Hepatic stellate cell (primary cell): ENCODE results near the gene DNAI1.

Source experiments
- DNase-seq: peaks from one replicate; pipeline ENCODE4 v3.0.0; 2011; ENCODE audit warnings: low spot score

Gene DNAI1

DNA sequence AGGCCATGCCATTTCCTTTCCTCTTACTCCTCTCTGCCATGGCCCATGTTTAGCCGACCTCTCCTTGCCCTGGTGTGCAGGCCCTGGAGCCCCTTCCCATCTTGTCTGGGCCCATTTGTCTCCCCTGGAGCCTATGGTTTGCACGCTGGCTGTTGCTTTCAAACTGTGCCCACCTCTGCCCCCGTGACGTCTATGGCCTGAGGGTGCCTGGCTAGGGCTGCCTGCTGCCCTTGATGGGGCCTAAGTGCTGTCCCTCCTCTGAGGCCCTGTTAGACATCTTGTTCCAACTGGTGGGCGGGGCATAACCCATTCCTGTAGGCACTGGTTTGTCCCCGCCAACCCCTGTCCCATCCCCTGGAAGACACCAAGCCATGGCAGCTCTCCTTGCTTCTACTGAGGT lies 86.9 kb downstream of the DNAI1 start:
- DNase-seq, result no peak

DNA sequence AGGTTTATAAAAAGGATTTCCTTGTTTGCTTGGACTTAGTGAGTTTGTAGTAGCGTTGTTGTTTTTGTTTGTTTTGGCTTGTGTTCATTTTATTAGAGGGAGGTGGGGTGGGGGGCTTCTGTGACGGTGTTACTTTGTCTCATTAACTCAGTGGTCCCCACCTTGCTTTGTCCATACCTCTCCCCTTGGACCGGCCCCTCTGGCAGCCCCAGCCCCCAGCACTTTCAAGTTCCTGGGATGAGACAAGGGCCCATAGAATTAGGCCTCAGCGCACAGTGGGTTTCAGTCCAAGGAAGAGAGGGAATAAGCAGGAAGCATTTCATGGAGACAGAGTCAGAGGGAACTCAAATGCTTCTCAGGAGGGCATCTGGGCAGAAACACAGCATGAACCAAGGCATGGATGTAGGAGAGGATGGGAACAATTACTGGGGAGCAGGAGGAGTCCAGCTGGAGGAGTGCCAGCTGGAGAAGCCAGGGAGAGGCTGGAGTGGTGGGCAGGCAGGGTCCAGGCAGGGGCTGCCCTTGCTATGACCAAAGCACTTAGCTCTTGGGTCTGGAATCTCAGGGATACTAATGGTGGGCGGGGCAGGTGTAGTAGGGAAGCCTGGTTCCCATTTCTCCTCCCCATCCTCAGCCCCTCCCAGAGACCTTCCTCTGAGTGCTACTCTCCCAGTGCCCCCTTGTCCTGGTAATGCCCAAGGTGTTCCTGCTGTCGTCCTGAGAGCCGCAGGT lies 87.7 kb downstream of the DNAI1 start:
- no peak for DNase-seq

DNA sequence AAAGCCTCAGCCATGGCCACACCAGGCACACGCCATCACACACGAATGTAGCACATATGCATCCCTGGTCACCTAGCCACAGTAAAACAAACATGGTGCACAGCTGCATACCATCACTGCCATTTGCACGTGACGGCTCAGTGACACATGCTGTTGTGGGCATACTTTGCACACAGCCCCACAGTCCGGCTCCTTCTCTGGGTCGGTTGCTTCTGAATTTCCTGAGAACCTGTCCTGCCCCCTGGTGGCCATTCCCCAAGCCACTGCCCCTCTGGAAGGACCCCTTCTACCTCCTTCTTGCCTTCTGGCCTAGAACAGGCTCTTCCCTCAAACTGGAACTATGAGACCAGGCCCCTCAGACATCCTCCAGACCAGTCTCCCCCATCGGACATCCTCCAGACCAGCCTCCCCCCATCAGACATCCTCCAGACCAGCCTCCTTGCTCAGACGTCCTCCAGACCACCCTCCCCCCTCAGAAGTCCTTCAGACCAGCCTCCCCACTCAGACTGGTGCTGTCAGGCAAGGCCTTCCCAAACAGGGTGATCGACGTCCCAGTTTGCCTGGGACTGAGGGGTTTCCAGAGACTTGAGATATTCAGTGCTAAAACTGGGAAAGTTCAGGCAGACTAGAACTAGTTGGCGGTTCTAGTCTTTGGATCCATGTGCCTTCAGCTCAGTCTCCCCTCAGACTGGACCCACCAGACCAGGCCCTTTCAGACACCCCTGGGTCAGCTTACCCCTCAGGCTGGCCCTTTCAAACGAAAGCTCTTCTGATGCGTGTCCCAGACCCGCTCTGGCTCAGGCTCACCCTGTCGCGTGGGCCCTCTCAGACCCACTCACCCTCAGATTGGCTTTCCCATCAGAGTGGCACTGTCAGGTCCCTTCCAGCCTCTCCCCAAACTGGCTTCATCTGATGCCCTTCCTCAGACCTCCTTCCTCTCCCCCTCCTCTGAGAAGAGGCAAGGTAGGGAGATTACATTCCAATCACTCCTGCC lies 88.5 kb downstream of the DNAI1 start:
- DNase-seq, result peak; percentile 75

DNA sequence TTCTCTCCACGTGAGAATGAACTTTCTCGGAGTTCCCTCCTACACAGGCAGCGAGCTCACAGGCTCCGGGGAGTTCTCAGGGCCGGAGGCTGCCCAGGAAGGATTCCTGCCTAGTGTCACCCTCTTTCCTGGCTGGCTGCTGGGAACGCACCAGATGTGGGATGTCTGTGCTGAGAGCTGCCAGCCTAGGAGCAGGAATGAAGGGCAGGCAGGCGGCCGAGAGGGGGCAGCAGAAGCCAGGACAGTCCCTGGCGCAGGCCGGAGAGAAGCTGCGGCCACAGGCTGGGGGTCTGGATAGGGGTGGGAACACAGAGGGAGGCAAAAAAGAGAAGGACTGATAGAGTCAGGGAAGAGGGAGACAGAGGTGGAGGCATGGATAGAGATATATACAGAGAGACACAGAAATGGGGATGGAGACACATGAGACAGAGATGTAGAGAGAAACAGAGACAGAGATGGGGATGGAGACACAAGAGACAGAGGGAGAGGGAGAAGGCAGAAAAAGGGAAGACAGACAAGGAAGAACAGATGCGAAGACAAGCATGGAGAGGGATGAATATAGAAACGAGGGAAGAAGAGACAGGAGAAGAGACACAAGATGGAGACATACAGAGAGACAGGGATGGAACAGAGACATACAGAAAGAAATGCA lies 89.5 kb downstream of the DNAI1 start:
- DNase-seq, result peak; percentile 83

DNA sequence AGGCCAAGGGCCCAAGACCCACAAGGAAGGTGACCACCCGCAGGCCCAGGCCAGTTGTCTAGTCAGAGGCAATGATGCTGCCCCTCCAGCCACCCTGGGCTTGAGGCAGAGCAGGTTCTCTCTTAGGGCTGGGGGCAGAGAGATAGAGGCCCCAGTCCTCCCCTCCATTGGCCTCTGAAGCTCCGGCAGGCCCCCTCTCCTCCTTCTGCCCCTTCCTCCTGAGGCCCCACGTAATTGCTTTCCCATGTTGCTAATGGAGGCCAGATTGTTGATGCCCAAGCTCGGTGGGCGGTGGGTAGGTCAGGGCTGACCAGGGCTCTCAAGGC lies 90.8 kb downstream of the DNAI1 start:
- no peak for DNase-seq

DNA sequence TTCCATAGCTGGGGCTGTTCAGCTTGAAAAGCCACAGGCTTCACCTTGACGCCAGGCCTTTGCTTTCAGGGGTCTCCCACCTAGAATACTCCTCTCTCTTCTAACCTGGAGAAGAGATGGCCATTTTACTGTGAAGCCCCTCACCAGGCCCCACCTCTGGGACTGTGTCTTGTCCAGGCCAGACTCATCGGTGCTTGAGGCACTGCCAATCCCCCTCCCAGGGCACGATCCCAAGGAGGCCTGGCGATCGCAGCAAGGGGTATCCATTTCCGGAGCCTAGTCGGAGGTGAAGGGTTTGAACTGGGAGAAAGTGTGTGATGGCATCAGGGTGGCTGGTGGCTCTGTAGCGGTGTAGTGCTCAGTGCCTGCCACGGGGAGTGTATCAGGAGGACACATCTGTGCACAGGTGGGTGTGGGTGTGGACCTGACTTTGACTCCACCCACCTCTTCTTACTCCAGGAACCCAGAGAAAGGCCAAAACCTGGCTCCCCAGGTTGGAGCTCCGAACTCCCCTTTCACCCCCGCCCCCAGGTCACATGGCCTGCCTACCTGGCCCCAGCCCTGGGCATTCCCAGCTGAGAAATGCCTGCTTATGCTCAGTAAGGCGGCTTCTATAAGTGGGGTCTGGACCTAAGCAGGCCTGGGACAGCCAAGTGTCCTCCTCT lies 91.5 kb downstream of the DNAI1 start:
- DNase-seq, result no peak

DNA sequence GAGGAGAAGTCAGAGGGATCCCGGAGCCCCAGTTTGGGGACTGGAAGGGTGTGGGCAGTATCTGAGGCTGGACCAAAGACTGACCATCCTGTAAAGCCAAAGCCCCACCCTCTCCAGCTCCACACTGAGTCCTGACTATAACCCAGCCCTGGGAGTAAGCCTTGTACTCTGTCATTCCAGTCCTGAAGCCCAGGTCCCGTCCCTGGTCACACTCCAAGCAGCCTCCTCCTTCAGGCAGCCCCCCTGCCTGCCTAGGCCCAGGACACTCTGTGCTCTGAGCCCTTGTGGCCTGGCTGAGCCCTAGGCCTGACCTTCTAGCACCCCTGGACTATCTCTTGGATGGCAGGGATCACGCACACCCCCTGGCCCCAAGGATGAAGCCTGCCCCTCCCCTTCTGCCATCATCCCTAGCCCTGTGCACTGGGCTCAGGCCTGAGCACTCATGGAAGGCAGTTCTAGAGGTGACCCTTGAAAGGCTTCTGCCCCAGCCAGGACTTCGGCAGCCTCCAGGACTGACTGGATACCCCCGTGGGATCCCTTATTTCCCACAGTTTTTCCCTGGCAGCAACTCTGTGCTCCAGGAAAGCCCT lies 92.2 kb downstream of the DNAI1 start:
- no peak for DNase-seq

DNA sequence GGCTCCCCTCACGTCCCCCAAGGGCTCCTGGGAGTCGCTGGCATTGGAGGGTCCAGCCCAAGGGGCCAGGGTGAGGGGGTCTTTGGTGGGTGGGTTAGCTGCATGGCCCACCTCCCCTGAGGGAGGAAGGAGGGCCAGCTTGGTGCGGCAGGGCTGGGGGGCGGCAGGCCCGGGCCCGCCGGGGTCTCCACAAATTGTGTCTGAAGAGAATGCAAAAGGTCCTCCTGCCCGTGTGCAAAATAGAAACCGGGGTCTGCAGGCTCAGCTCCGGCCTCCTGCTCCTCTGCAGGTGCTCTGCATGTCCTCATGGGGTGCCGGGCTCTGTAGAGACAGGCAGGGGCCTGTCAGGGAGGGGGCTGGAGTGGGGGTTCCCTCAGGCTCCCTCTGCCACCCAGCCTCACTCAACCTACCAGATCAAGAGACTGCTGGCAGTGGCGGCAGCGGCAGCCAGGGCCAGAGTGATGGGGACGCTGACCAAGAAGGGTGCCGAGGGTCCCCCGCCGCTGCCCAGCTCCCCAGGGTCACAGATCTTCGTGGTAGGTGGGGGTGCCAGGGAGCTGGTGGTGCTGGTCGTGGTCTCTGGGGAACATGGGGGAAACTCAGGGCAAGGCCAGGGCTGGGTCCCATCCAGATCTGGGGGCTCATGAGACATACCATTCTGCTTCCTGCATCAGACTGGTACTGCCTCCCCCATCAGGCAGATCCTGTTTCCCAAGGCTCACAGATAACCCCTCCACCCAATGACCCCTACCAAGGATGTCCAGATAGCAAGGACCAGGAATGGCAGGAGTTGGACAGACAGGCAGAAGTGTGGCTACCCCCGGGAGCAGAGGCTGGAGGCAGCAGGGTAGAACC lies 93.4 kb downstream of the DNAI1 start:
- no peak for DNase-seq

DNA sequence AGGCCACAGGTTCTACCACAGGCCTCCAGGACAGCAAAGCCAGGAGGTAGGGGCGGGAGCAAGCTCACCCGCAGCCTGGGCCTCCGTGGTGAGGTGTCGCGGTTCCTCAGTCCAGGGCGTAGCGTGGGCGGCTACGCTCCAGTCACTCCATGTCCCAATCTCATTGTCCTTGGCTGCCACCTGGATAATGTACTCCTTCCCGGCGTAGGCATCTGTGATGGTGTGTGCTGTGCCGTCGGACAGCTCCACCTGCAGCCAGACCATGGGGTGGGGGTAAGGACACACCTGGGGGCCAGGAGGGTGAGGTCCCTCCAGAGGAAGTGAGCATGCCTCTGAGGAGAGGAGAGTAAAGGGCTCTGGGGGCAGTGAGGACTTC lies 94.0 kb downstream of the DNAI1 start:
- DNase-seq, result no peak

DNA sequence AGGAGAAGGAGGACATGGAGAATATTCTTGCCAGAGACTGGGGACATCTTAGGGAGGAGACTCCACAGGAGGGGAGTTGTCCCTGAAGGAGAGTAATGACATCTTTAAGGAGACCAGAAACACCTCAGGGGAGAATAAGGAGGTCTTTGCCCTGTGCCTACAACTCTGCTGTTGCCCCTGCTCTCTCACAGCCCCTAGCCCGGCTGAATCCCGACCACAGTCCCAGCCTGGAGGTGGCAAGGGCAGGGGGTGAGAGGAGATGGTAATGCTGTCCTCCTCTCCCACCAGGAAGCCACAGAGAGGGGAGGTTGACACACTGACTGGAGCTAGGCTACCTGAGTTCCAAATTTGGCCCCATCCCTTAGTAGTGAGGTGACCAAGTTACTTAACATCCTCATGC lies 94.4 kb downstream of the DNAI1 start:
- no peak for DNase-seq

DNA sequence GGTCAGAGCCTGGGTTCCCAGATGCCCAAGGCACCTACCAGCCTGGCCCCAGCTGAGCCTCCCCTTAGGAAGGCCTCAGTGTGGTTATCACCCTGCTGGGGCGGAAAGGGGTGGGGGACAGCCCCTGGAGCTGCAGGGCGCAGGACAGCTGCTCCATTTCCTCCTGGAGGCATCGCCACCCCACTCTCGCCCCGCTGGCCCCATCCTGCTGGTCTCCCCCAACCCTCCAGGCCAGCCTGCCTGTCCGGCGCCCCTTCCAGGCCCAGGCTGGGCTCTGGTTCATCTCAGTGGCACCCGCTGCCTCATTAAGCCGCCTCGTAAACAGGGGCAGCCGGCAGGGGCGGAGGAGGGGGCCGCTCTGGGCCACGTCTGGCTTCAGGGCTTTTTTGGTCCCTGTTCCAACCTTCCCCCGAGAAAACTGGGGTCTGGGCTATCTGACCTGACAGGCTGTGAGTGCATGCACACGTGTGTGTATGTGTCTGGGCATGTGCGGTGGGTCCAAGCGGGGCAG lies 95.0 kb downstream of the DNAI1 start:
- DNase-seq, result no peak

DNA sequence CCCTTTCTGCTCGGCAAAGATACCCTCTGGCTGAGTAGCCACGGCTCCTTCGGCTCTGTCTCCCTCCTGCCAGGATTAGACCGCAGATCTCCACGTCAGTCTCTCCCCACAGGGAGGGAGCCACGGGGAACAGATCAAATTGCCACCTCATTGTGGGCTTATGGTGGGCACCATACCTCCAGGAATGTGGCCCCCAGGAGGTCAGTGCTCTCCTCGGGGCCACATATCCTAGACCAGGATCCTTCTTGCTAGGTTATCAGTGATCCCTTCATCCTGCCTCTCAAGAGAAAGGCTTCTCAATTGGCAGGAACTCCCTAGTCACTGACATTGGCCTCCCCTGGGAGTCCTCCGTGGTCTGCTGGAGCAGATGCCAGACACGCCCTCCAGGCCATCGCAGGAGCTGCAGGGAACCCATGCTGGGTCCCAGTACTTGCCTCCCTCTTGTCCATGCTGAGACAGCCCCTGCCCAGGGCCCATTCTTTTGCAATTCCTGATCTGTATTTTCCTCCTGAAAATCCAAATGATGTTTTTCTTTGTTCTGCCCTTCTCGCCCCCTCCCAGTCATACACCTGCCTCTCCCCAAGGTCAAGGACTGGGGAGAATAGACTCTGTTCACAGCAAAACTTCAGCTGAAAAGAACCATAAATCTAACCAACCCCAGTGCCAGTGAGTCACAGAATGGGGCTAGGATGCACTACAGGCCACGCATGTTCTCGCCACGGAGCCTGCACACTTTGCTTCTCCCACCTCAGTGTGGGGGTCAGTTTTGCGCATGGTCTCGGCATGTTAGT lies 95.8 kb downstream of the DNAI1 start:
- DNase-seq, result peak; percentile 61

DNA sequence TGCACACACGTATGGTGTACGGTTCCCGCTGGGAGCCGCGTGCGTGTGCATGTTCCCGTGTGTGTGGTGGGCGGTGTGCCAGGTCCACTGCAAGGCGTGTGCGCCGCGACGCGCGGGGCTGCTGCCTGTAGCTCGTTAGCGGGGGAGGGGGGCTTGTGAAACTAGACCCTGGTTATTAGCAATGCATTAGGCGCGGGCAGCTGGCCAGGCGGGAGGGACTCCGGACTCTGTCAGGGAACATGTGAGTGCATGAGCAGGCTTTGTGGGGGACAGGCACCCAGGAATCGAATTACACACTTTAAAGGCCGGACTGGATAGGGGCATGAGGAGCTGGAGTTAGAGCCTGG lies 96.4 kb downstream of the DNAI1 start:
- no peak for DNase-seq

DNA sequence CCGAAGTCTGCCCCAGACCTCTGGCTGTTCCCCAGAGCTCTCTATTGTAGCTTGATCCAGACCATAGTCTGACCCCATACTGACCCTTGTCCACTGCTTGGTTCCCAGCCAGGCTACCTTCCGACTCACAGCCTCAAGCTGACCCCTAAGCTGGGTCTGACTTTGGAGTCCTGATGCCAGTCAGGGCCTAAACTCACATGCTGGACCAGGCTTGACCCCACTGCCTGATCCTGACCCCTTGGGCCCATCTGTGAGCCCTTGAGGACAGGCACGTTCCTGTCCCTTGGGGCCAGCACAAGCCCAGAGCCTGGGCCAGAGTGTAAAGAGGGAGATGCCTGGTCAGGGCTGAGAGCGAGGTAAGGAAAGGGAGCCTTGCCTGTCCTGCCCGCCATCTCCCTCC lies 96.9 kb downstream of the DNAI1 start:
- no peak for DNase-seq

DNA sequence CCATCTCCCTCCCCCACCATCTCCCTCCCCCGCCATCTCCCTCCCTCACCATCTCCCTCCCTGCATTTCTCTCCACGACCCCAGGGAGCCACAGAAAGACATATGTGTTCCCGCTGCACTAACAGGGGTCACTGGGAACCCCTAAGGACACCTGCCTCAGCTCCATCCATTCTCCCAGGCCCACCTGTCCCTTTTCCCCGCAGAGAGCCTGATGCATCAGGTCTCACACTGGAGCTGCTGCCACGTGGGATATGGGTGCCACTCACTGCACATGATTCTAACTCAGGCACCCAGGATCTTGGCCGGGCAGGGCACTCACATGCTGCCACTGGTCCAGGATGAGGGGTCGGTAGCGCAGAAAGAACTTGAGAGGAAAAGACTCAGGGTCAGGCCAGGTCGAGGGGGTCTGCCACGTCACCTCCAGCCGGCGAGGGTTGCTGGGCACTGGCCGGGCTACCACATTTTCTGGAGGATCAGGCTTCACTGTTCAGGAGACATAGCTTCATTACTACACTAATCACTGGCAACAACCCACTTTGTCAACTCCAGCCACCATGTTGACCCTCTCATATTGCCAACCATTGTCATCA lies 97.4 kb downstream of the DNAI1 start:
- no peak for DNase-seq

DNA sequence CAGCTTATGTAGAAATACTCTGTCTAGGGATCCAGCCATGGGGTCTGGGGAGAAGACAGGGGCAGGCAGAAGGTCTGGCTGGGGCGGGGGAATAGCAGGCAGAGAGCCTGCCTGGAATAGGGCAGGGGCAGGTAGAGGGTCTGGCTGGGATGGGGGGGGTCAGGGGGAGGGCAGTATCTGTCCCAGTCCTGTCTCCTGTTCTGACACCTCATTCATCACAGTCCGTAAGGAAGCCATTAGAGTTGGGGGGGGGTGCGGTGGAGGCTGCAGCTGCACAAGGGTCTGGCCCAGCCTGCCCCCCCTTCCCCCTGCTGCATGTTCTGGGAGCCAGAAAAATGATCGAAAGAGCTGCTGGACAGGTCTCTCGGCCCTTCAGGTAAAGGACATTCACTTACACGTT lies 98.3 kb downstream of the DNAI1 start:
- no peak for DNase-seq

DNA sequence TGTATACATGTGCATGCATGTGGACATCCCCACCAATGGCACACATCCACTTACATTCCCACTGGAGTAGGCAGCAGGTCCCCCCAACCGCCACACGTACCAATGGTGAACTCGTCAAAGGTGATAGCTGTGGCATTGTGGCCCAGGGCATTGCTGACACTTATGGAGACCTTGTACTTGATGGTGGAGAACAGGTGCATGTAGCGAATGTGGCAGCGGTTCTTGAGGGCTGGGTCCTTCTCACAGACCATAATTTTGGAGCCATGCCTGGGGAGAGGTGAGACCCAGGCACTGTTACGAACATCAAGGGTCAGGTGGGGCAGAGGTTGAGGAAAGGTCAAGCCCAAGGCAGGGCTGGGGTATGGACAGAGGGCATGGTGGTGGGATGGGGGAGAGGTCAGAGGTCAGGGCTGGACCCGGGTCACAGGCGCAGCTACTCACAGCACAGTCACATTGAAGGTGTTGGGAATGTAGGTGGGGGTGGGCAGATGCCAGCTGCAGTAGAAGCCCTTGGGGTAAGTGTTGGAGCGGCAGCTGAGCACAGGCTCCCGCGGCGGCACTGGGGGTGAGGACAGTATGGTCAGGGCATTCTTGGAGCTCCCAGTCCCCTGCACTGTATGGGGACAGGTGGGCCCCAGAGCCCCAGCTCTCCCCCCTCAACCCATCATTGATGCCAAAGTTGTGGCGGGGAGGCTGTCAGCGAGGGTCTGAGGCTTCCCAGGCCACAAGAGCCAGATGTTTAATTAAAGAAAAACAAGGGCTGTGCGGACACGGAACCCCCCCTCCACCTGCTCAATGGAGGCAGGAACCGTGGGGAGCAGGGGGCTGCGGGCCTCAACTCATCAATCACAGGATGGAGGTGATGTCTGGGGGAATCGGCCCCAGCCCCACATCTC lies 99.1 kb downstream of the DNAI1 start:
- no peak for DNase-seq

DNA sequence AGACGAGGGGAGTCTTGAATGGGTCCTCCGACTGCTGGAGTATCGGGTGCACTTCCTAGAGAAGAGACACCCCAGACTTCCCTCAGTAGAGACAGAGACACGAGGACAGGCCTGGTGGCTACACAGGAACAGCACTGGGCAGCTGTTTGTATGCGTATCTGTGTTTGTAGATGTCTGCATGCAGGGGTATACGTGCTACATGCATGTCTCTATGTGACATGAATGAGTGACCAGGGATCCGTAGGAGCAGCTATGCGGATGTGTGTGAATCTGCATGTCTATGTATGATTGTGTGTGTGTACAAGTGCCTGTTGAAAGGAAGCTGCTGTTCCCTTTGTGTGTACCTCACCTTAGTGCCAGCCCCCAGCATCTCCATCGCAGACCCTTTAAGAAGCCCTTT lies 99.8 kb downstream of the DNAI1 start:
- no peak for DNase-seq
